HG03354 (cell line): ENCODE results near the gene ADSS1.
A peak's percentile ranks its signal among the peaks of the same experiment; 100 is the strongest.

Experiments used
- ATAC-seq: cut with Tn5 transposase; IDR thresholded peaks from one replicate; pipeline ENCODE4 v1.9.1; 2021; ENCODE audit warnings: mild to moderate bottlenecking; ENCODE audit not compliant: unreplicated experiment, poor library complexity, severe bottlenecking

Gene ADSS1

DNA sequence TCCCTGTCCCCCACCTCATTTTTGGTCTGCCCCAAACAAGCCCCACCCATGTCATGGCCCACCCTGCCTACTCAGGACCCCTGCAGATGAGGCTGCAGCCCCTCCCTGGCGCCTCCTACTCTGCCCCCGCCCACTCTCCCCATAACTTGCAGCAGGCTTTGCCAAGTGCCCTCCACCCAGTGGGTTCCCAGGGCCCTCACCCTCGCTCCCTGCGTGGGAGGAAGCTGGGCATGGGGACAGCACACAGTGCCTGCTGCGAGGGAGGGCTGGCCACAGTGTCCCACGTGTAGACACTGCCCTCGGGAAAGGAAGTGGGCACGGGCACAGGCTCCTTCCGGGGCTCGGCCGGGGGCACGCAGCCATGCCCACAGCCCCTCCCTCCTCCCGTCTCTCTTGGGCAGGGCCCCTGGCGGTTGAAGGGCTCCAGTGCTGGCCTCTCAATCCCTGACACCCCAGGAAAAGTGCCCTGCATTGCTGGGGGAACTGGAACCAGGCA, 62.1 kb downstream of the ADSS1 start:
- no peak for ATAC-seq

DNA sequence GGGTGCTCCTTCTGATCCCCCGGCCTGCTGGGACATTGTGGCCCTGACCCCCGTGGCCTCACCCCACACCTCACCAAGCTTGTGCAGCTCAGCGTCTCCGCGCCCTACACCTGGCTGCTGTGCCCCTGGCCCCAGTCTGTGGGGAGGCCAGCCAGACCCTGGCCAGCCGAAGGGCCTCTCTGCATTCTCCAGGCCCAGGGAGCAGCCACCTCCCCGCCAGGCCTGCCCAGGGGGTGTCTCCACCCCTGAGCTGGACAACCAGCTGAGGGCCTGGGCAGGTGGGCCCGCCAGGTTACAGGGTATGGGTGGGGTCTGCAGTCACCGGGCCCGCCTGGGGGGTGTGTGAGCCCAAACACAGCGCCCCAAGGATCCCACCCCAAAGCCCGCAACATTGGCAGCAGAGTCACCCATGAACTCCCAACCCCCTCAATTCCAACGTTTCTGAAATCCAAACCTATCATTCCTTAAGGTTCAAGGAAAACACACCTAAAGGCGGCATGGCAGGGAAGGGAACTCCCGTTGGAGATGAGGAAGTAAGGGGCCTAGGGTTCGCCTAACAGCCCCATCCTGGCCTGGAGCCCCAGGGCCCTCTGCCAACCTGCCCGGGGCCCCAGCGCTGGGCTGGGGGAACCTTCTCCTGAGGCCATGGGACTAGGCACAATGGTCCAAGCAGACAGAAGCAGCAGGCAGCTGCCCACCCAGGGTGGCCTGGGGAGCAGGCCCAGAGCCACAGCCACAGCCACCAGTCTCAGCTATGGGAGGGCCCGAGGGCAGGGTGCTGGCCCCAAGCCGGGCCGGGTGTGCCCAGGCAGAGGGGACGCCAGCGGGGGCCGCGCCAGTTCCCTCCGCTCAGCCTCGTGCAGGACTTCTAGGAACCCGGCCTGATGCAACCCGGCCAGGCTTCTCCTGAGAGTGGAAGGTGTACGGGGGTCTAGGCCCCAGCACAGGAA, 63.0 kb downstream of the ADSS1 start:
- ATAC-seq = no peak

DNA sequence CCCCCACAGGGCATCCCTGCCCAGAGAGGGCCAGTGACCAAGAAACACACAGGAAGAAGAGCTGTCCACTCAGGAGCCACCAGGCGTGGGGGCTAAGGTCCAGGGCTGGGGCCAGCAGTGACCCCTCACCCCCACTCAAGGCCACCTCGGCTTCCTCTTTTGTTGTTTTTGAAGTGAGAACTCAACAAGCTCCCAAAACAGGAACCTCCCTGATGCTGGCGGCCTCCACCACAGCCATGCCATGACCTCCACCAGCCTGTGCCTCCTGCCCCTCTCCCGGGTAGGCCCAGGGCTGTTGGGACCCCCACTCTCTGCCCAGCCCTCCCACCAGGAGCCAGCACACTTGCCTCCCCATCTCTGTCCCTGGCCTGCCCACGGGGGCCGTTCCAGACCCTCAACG, 63.7 kb downstream of the ADSS1 start:
- no peak for ATAC-seq

- no peak for ATAC-seq
Measured at GRCh38 chr14:104788161-104788818, 64.3 kb downstream of the ADSS1 start.

GRCh38 chr14:104788873-104789663, 65.0 kb downstream of the ADSS1 start:
- no peak for ATAC-seq

GRCh38 chr14:104789752-104790743, 66.0 kb downstream of the ADSS1 start:
- no peak for ATAC-seq

DNA sequence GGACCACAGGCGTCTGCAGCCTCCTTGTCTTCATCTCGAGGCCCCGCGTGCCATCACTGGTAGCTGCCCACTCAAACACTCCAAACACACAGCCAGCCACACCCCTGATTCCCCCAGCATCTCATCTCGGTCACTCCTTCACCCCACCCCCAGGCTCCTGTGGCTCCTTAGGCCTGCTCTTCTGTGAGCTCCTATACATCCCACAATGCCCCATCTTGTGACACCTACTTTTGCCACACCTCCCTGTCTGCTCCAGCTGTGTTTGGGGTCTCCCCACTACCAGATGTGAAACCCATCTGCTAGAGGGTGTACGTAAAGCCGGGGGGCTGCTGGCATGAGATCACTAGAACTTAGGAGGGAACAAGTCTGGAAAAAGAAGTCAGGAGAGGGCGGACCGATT, 67.4 kb downstream of the ADSS1 start:
- ATAC-seq = no peak

- ATAC-seq = no peak
Measured at GRCh38 chr14:104792101-104792884, 68.3 kb downstream of the ADSS1 start.

- ATAC-seq = no peak
Measured at GRCh38 chr14:104792945-104793702, 69.1 kb downstream of the ADSS1 start.

DNA sequence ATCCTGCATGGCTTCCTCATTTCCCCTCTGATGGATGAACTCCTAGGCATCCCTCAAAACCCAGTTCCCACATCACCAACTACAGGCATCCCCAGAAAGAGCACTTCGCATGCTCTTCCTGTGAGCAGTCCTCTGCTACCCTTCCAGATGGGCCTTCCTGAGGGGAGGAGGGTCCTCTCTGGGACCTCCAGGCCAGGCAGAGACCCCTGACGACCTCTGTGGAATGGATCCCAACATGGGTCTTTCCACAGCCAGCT, 69.6 kb downstream of the ADSS1 start:
- no peak for ATAC-seq

DNA sequence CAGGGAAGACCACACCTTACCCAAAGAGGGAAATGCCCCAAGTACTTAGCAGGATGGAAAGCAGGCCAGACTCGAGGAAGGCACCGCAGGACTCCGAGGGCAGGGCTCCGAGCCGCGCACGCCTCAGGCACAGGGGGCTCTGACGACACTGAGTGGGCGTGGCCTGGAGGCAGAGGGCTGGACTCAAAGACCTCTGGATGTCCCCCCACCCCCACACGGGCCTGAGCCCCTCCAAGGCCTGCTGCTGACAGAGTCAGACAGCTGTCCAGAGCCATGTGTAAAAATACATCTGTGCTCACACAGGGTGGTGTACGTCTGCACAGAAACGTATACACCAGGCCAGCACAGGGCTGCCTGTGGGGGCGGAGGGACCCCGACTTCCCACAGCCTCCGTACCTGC, 70.1 kb downstream of the ADSS1 start:
- no peak for ATAC-seq

GRCh38 chr14:104794631-104794992, 70.6 kb downstream of the ADSS1 start:
- peak; percentile 5 for ATAC-seq

GRCh38 chr14:104794993-104795780, 71.2 kb downstream of the ADSS1 start, which contains the start of gene AKT1:
Gene AKT1 (minus strand): TSS chr14:104795748. CDS start chr14:104792643, 3,105 bp downstream.
- ATAC-seq = peak; percentile 48

DNA sequence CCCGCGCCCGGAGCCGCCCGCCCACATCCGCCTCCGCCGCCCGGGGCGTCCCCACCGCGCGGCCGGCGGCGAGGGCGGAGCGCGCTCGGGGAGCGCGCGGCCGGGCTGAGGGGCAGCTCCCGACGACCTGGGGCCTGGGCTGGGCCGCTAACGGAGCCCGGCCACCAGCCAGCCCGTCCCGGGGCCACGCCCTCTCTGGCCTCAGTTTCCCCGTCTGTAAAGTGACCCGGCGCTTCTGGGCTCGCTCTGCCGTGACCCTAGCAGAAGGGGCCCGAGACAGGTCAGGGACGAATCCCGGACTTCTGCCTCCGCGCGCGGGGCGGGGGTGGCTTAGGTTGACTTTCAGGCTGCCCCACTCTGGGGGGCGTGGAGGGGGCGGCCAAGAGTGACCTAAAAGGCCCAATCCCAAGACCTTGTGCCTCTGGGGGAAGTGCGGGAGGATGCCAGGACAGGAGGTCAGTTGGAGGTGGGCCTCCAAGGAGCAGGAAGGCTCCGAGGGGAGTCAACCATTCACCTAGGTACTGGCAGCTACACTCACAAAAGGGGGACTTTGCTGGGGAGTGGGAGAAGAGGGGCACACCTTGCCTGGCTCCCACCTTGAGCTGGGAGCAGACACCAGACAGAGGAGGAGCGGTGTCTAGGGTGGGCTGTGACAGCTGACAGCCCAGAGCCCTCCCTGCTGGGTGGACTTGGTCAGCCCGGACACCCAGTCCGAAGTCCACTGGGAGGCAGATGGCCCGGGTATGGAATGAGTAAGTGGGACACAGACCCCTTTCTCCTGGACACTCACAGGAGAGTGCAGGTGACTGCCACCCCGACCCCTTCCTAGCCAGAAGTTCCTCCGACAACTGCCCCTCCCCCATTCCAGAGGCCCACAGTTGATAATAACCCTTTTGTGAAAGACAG, 72.0 kb downstream of the ADSS1 start:
- ATAC-seq = no peak

DNA sequence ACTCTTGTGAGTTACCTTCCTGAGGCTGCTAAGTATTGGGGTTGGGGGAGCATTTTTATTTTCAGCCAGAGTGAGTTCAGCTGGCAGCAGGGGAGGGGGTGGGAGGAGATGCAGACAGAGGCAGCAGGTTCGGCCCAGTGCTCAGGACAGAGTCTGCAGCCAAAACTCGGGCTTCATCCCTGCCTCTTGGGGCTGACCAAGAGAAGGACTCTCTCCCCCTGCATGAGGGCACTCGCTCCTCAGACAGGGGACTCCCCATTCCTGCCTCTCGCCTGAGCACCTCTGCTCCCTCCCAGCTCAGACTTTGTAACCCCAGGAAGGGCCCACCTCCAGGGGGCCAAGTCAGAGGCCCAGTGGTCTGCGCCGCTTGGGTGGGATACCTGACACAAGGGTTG, 72.7 kb downstream of the ADSS1 start:
- no peak for ATAC-seq
